Hippocampal formation (tissue), 2 donors: ENCODE data around the gene KLK1.

Experiments
- DNase-seq, 2 donors: peaks; one replicate each; lab custom pipeline; 2025; lab: John Stamatoyannopoulos, UW

Gene KLK1

DNA sequence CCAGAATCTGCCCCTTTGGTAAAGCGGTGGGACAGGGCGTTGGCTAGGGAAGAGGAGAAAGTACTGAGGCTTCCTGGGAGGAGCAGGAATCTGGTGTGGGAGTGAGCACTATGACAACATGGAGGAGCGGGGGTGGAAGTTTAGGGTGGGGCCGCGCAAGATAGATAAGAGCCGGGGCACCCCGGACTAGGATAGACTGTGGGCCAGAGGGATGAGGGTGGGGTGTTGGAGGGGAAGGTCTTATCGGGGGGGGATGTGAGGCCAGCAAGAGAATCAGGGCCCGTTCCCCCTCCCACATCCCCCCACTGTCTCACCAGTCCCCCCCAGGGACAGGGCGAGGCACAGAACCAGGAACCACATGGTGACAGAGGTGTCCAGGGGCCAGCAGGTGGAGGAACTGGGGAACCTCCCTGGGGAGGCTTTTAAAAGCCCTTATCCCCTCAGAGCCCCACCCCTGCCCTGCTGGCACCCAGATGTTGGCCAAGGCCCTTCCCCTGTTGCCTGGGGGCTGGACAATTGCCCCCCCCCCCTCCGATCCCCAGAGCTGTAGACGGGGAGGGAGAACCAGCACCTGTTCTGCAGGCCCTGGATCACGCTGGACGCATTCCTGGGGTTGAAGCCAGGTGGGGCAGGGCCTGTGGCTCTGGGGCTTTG lies at the start of gene KLK1:
KLK1 (minus strand) TSS at position 399 of the 654 bp plus-strand sequence; CDS start at position 360, 39 bp downstream.
- no peak for DNase-seq

- no peak for DNase-seq
Observed at GRCh38 chr19:50873056-50873455, 49.5 kb upstream of the KLK1 start, which contains the start of gene KLK2. Gene KLK2 (plus strand): TSS chr19:50873439. CDS start chr19:50873474, 35 bp downstream.

GRCh38 chr19:50870417-50871089 lies 47.0 kb upstream of the KLK1 start:
- DNase-seq = no peak

GRCh38 chr19:50869479-50869878 lies 45.9 kb upstream of the KLK1 start:
- no peak for DNase-seq

GRCh38 chr19:50861496-50862286 lies 38.1 kb upstream of the KLK1 start:
- DNase-seq = no peak

GRCh38 chr19:50861010-50861409 lies 37.4 kb upstream of the KLK1 start:
- no peak for DNase-seq

- DNase-seq = no peak
Observed at GRCh38 chr19:50859849-50860248, 36.3 kb upstream of the KLK1 start.

GRCh38 chr19:50858886-50859285 lies 35.3 kb upstream of the KLK1 start:
- DNase-seq = no peak

- DNase-seq = no peak
Observed at GRCh38 chr19:50857366-50857765, 33.8 kb upstream of the KLK1 start.

- no peak for DNase-seq
Observed at GRCh38 chr19:50854636-50855410, 31.2 kb upstream of the KLK1 start, which contains the start of gene KLK3. Gene KLK3 (plus strand): TSS chr19:50854915. CDS start chr19:50854956, 41 bp downstream.

GRCh38 chr19:50851620-50852019 lies 28.0 kb upstream of the KLK1 start:
- no peak for DNase-seq

DNA sequence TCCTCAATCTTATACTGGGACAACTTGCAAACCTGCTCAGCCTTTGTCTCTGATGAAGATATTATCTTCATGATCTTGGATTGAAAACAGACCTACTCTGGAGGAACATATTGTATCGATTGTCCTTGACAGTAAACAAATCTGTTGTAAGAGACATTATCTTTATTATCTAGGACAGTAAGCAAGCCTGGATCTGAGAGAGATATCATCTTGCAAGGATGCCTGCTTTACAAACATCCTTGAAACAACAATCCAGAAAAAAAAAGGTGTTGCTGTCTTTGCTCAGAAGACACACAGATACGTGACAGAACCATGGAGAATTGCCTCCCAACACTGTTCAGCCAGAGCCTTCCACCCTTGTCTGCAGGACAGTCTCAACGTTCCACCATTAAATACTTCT lies 27.2 kb upstream of the KLK1 start:
- no peak for DNase-seq

DNA sequence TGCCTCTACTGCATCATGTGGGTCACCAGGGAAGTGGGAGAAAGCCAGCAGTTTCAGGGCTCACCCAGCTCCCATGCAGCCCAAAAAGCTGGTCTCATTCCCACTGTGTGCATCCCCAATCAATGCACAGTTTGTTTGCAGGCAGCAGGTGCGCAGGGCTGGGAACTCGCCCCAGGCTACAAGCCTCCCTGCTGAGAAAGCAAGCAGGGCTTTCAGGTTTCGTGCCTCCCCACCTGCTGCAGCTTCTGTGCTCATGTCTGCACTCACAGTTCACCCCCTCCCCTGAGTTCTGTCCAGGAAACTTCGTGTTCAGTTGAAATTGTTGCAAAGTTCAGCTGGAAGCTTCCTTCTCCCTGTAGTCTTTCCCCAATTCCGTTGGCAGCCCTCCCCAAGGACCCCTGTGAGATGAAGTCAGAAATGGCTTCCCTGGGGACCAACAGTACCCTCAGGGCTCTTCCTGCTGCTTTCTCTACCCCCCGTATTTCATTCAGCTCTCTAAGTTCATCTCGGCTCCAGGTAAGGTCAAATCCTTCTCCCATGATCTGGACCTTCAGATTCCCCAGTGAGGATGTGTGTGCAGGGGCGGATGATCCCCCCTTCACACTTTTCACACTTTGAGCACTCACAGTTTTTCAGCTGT lies 20.8 kb upstream of the KLK1 start:
- no peak for DNase-seq

DNA sequence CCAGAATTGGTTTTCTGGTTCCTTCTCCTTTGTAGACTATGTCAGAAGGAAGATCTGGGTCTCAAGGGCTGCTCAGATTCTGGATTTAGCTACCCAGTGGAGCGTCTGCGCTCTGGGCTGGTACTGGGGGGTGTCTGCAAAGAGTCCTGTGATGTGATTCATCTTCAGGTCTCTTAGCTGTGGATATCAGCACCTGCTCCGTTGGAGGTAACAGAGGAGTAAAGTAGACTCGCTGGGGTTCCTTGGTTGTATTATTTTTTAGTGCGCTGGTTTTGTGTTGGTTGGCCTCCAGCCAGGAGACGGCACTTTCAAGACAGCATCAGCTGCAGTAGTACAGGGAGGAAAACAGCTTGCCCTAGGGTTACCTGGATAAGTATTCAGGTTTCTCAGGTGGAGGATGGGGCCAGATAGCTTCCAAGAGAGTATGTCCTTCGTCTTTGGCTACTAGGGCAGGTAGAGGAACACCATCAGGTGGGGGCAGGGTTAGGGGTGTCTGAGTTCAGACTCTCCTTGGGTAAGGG lies 20.2 kb upstream of the KLK1 start:
- DNase-seq = no peak

- DNase-seq = no peak
Observed at GRCh38 chr19:50843205-50843604, 19.6 kb upstream of the KLK1 start.

GRCh38 chr19:50842130-50842529 lies 18.5 kb upstream of the KLK1 start:
- DNase-seq = no peak

DNA sequence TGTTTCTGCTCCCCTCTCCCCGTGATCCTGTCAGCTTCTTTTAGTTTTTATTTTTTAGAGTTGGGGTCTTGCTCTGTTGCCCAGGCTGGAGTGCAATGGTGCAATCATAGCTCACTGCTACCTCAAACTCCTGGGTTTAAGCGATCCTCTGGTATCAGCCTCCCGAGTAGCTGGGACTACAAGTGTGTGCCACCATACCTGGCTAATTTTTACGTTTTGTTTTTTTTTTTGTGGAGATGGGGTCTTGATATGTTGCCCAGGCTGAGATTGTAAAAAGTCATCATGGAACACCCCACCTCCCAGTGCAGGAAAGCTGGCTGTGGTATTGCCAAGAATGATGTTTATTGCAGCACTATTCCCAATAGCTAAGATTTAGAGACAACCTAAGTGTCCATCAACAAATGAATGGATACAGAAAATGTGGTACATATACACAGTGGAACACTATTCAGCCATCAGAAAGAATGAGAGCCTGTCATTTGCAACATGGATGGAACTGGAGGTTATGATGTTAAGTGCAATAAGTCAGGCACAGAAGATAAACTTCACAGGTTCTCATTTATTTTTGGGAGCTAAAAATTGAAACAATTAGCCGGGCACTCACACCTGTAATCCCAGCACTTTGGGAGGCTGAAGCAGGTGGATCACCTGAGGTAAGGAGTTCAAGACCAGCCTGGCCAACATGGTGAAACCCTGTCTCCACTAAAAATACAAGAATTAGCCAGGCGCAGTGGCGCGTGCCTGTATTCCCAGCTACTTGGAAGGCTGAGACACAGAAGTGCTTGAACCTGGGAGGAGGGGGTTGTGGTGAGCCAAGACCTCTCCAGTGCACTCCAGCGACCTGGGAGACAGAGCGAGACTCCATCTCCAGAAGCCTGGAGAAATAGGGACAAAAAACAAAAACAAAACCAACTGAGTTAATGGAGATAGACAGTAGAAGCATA lies 16.4 kb upstream of the KLK1 start:
- DNase-seq = no peak

DNA sequence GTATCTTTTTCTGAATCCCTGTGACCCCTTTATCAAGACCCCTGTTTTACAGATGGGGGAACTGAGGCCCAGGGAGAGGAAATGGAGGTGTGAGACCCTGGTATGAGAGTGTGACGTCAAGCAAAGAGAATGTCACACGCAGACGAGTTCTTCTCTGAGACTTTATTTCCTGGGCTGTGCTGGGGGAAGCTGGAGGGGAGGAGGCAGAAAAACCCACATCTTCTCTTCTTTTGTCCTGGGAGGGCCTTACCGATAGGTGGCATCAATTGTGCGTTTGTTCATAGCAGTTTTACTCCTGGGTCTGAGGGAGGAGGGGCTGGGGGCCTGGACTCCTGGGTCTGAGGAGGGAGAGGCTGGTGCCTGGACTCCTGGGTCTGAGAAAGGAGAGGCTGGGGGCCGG lies 14.7 kb upstream of the KLK1 start:
- no peak for DNase-seq

DNA sequence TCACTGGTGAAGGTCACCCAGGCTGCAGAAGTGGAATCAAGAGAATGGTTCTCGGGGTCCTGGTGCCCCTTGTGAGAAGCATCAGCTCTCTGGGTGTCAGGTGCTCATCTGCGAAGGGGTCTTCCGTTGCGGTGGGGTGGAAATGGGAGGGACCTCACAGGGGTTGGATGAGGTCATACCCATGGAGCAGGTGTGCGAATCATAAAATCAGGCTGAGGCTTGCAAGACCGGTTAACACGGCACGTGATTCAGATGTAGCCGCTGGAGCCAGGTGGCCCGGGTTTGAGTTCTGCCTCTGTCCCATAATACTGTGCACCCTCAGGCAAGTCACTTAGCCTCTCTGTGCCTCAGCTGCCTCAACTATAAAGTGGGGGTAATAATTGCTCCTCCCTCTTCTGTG lies 13.7 kb upstream of the KLK1 start:
- no peak for DNase-seq
